Caco-2 (cell line): ENCODE measurements around the gene RGS10. TPM values are rescaled to one million over a fixed set of nuclear protein-coding genes. Genes with fewer than 3 reads are reported as not detected.

Experiments
- BruUV-seq: library from RNA; stranded (reverse); fragments of 400-500 nt; replicated peaks from 2 replicates; lab custom pipeline; 2021; lab: Mats Ljungman, UMichigan
- CTCF ChIA-PET: fragments of 300-600 bp; sonication (Branson Sonifier 250); formaldehyde crosslinking; loops from one replicate; lab custom pipeline; 2022; ENCODE audit warnings: antibody characterized with exemption; lab: Charles Lee
- POLR2A ChIA-PET: fragments of 300-600 bp; sonication (Branson Sonifier 250); formaldehyde crosslinking; loops from one replicate; lab custom pipeline; 2022; ENCODE audit warnings: antibody characterized with exemption; lab: Charles Lee
- DNase-seq, 2 experiments: peaks; one replicate each; pipeline versions ENCODE4 v3.0.0 to v3.0.0-alpha.2; 2020 to 2022
- H3K27me3 ChIP-seq: replicated peaks from 2 replicates; pipeline ENCODE4 v1.6.0; 2011; ENCODE audit warnings: low read length; ENCODE audit not compliant: control insufficient read depth, insufficient read depth
- H3K36me3 ChIP-seq: 2 replicates; pipeline ENCODE4 v1.5.1; 2011; ENCODE audit warnings: low read length; ENCODE audit not compliant: control insufficient read depth, insufficient read depth
- H3K4me1 ChIP-seq: fragments of 250-450 bp; sonication (Bioruptor Pico); 2 replicates; pipeline ENCODE4 v1.5.1; 2020; ENCODE audit warnings: mild to moderate bottlenecking
- H3K4me3 ChIP-seq: 2 replicates; pipeline ENCODE4 v1.5.1; 2011; ENCODE audit warnings: low read depth, mild to moderate bottlenecking, control low read depth, low read length
- H3K9me3 ChIP-seq: fragments of 250-450 bp; sonication (Bioruptor Pico); 2 replicates; pipeline ENCODE4 v1.5.1; 2020; ENCODE audit warnings: mild to moderate bottlenecking, moderate library complexity
- H3K27ac Mint-ChIP-seq: one replicate; pipeline ENCODE4 v1.8.0; 2022; ENCODE audit warnings: mixed read lengths; ENCODE audit not compliant: unreplicated experiment
- H3K27me3 Mint-ChIP-seq: one replicate; pipeline ENCODE4 v1.8.0; 2022; ENCODE audit warnings: mixed read lengths; ENCODE audit not compliant: insufficient read depth, unreplicated experiment
- H3K36me3 Mint-ChIP-seq: one replicate; pipeline ENCODE4 v1.8.0; 2022; ENCODE audit warnings: mild to moderate bottlenecking, mixed read lengths; ENCODE audit not compliant: insufficient read depth, unreplicated experiment
- H3K4me1 Mint-ChIP-seq: one replicate; pipeline ENCODE4 v1.8.0; 2022; ENCODE audit warnings: low read depth, mixed read lengths; ENCODE audit not compliant: unreplicated experiment
- H3K4me3 Mint-ChIP-seq: one replicate; pipeline ENCODE4 v1.8.0; 2022; ENCODE audit warnings: mild to moderate bottlenecking, moderate library complexity, mixed read lengths; ENCODE audit not compliant: unreplicated experiment
- H3K9me3 Mint-ChIP-seq: one replicate; pipeline ENCODE4 v1.8.0; 2022; ENCODE audit warnings: mixed read lengths; ENCODE audit not compliant: unreplicated experiment
- CTCF ChIP-seq, 2 experiments: fragments of 200-600 bp in 1 of 2; IDR thresholded peaks; 1 replicate in 1 of 2; 2 replicates in 1 of 2; pipeline versions ENCODE4 v1.5.1 to v1.8.0; 2011 to 2022; ENCODE audit warnings: antibody characterized with exemption in 1 of 2, control low read depth in 1 of 2, inconsistent platforms in 1 of 2, low read depth in 1 of 2, low read length in 1 of 2, mild to moderate bottlenecking in 1 of 2, moderate library complexity in 1 of 2; ENCODE audit not compliant: insufficient read depth in 1 of 2, severe bottlenecking in 1 of 2, unreplicated experiment in 1 of 2
- intact Hi-C: fragments of 100-400 bp; cut with micrococcal nuclease; formaldehyde crosslinking; loops from one replicate; pipeline ENCODE4 v1.10.0; 2022; ENCODE audit not compliant: unreplicated experiment
- total RNA-seq: library from RNA; stranded (reverse); gene quantifications from 2 replicates; pipeline ENCODE4 v1.2.3, GENCODE V29; 2022

RGS10 gene
- total RNA-seq, 1 experiment from 2014 or later = 23.2 TPM

- Mint-ChIP-seq H3K9me3 (no peaks in the 10 kb centered on the region), H3K27ac (no peak overlapping the region), H3K4me1 (peaks cover 5% of the 10 kb centered on the region), H3K36me3 (no peaks in the 10 kb centered on the region), H3K4me3 (no peak overlapping the region), H3K27me3 (no peaks in the 10 kb centered on the region)
- no peaks in the 10 kb centered on the region for H3K27me3 ChIP-seq
- POLR2A ChIA-PET = no interaction called here
- CTCF ChIA-PET = no interaction called here
- no peaks in the 10 kb centered on the region for H3K36me3 ChIP-seq
- H3K4me1 ChIP-seq = peaks cover 9% of the 10 kb centered on the region; the same call in 1 of the 2 replicates
- BruUV-seq = no TSS peak
- H3K9me3 ChIP-seq = no peaks in the 10 kb centered on the region
- no peak for TF ChIP-seq CTCF (IDR thresholded peaks at IDR 0.05; ENCODE audit: insufficient read depth in 1 of 2, low read depth in 1 of 2, low read length in 1 of 2, severe bottlenecking in 1 of 2, unreplicated experiment in 1 of 2)
- no peak for DNase-seq
- H3K4me3 ChIP-seq = no peak overlapping the region
- intact Hi-C loops = no loop called here
Observed at GRCh38 chr10:119536508-119537025, 6.0 kb downstream of the RGS10 start.

GRCh38 chr10:119535837-119536507 is 6.5 kb downstream of the RGS10 start:
- POLR2A ChIA-PET = no interaction called here
- intact Hi-C loops = no loop called here

GRCh38 chr10:119535305-119535704 is 7.2 kb downstream of the RGS10 start:
- TF ChIP-seq CTCF (IDR thresholded peaks at IDR 0.05; ENCODE audit: insufficient read depth in 1 of 2, low read depth in 1 of 2, low read length in 1 of 2, severe bottlenecking in 1 of 2, unreplicated experiment in 1 of 2) = no peak
- H3K27ac Mint-ChIP-seq = no peak overlapping the region
- ChIA-PET POLR2A (no interaction called here), CTCF (interaction anchor here (0.7 kb wide), 1 partner anchor 386 kb away, joined by 8 read pairs; no protein-coding TSS in a partner anchor)
- peaks cover 9% of the 10 kb centered on the region; the same call in 1 of the 2 replicates for H3K4me1 ChIP-seq
- no peaks in the 10 kb centered on the region for H3K27me3 ChIP-seq
- H3K4me3 Mint-ChIP-seq = no peak overlapping the region
- H3K36me3 ChIP-seq = no peaks in the 10 kb centered on the region
- H3K9me3 Mint-ChIP-seq = no peaks in the 10 kb centered on the region
- H3K4me3 ChIP-seq = no peak overlapping the region
- peaks cover 5% of the 10 kb centered on the region for H3K4me1 Mint-ChIP-seq
- H3K36me3 Mint-ChIP-seq = no peaks in the 10 kb centered on the region
- intact Hi-C loops = no loop called here
- DNase-seq = no peak
- no peaks in the 10 kb centered on the region for H3K9me3 ChIP-seq
- H3K27me3 Mint-ChIP-seq = no peaks in the 10 kb centered on the region
- BruUV-seq = no TSS peak

More at GRCh38 chr10:119535837-119536507, 6.5 kb downstream of the RGS10 start:
- Mint-ChIP-seq H3K27ac (no peak overlapping the region), H3K36me3 (no peaks in the 10 kb centered on the region), H3K27me3 (no peaks in the 10 kb centered on the region), H3K4me3 (no peak overlapping the region), H3K4me1 (peaks cover 5% of the 10 kb centered on the region), H3K9me3 (no peaks in the 10 kb centered on the region)
- BruUV-seq = no TSS peak
- no peak for TF ChIP-seq CTCF (IDR thresholded peaks at IDR 0.05; ENCODE audit: insufficient read depth in 1 of 2, low read depth in 1 of 2, low read length in 1 of 2, severe bottlenecking in 1 of 2, unreplicated experiment in 1 of 2)
- H3K4me3 ChIP-seq = no peak overlapping the region
- H3K4me1 ChIP-seq = peaks cover 9% of the 10 kb centered on the region; the same call in 1 of the 2 replicates
- H3K9me3 ChIP-seq = no peaks in the 10 kb centered on the region
- no peaks in the 10 kb centered on the region for H3K36me3 ChIP-seq
- no peak for DNase-seq
- CTCF ChIA-PET = no interaction called here
- no peaks in the 10 kb centered on the region for H3K27me3 ChIP-seq
